Prostate gland (tissue), 2 donors: ENCODE results near the gene KRTAP25-1.

Experiments
- CTCF ChIP-seq, 4 experiments: fragments of 200-600 bp in 2 of 4; fragments of 450-650 bp in 2 of 4; sonication (generic) in 2 of 4; IDR thresholded peaks; 1 replicate in 3 of 4; 2 replicates in 1 of 4; pipeline ENCODE4 v1.5.1; 2016 to 2019; ENCODE audit warnings: antibody characterized with exemption in 4 of 4, mild to moderate bottlenecking in 2 of 4, moderate library complexity in 2 of 4
- POLR2A ChIP-seq: fragments of 450-650 bp; IDR thresholded peaks from one replicate; pipeline ENCODE4 v1.6.1; 2016; ENCODE audit warnings: antibody characterized with exemption, mild to moderate bottlenecking
- POLR2AphosphoS5 ChIP-seq: sonication (generic); formaldehyde crosslinking; IDR thresholded peaks from one replicate; pipeline ENCODE4 v1.6.1; 2017; ENCODE audit warnings: antibody characterized with exemption

- TF ChIP-seq CTCF (IDR thresholded peaks at IDR 0.05) = no peak
- no peak for TF ChIP-seq POLR2AphosphoS5
- TF ChIP-seq POLR2A = no peak
These were observed 26.4 kb upstream of the KRTAP25-1 start for GRCh38 chr21:30315701-30316100.
